Iris pigment epithelial cell (primary cell): Measurements from ENCODE around the gene KDM6B.

Experiments used
- DNase-seq: peaks from one replicate; pipeline ENCODE4 v3.0.0-alpha.2; 2011; ENCODE audit warnings: low read depth

The KDM6B gene, protein sequence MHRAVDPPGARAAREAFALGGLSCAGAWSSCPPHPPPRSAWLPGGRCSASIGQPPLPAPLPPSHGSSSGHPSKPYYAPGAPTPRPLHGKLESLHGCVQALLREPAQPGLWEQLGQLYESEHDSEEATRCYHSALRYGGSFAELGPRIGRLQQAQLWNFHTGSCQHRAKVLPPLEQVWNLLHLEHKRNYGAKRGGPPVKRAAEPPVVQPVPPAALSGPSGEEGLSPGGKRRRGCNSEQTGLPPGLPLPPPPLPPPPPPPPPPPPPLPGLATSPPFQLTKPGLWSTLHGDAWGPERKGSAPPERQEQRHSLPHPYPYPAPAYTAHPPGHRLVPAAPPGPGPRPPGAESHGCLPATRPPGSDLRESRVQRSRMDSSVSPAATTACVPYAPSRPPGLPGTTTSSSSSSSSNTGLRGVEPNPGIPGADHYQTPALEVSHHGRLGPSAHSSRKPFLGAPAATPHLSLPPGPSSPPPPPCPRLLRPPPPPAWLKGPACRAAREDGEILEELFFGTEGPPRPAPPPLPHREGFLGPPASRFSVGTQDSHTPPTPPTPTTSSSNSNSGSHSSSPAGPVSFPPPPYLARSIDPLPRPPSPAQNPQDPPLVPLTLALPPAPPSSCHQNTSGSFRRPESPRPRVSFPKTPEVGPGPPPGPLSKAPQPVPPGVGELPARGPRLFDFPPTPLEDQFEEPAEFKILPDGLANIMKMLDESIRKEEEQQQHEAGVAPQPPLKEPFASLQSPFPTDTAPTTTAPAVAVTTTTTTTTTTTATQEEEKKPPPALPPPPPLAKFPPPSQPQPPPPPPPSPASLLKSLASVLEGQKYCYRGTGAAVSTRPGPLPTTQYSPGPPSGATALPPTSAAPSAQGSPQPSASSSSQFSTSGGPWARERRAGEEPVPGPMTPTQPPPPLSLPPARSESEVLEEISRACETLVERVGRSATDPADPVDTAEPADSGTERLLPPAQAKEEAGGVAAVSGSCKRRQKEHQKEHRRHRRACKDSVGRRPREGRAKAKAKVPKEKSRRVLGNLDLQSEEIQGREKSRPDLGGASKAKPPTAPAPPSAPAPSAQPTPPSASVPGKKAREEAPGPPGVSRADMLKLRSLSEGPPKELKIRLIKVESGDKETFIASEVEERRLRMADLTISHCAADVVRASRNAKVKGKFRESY (N-terminal part only)

DNA sequence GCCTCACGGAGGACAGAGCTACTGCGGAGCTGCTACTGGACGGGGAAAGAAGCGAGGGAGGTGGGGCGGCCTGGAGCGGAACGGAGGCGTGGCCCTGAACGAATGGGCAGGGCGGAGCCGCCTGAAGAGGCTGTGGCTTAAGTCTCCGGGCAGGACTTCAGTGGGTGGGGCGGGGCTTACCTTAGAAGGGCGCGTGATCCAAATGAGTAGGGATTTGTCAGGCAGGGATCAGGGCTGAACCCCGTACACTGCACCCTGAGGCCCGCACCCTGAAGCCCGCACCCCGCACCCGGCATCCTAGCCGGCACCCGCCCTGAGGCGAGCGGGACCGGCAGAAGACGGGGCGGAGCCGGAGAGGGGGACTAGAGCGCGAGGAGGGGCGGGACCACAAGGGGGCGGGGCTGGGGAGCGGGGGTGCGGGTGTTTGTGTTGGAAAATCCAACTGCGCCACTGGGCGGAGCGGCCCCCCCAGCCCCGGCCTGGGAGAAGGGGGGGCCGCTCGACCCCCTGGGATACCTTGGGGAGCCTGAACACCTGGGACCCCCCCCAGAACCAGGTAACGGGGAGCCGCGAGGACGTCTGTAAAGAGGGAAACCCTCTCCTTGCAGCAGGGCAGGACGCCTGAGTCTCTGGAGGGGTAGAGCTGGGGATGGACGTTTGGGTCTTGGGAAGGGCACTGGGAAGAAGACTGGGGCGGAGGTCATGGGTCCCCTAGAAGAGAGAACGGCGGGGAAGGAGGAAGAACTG is at the start of gene KDM6B:
TSS of gene KDM6B (plus strand) at position 423 of the 747 bp plus-strand sequence. CDS start 11,338 bp downstream, outside the sequence.
- peak; percentile 94 for DNase-seq

DNA sequence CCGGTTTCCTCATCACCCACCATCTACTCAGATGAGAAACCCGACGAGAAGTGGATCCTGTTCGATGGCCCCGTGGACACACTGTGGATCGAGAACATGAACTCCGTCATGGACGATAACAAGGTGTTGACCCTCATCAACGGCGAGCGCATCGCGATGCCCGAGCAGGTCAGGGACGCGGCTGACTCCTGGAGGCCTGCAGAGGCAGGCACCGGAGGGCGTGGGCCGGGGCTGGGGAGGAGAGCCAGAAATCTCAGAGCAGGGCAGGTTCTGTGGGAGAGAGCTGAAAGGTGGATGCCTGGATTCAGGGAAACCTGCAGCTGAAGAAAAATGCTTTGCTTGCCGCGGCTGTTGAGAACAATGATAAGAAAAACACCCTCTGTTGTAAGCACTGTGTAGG is 47.2 kb upstream of the KDM6B start:
- DNase-seq: no peak

DNA sequence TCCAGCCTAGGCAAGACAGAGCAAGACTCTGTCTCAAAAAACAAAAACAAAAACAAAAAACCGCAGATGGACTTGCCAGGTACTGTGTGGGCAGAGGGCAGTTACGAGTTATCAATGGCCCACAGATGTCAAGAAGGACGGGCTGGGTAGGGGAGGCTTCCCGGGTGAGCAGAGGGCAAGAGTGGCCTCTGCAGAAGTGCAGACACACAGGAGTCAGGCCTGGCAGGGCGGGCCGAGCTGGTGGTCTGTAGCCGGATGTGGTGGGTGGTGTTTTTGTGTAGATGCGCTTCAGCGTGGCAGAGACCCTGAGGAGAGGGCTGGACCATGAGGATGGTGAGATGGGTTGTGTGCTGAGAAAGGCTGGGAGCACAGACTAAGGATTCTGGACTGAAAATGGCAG is 44.9 kb upstream of the KDM6B start:
- DNase-seq: no peak

DNA sequence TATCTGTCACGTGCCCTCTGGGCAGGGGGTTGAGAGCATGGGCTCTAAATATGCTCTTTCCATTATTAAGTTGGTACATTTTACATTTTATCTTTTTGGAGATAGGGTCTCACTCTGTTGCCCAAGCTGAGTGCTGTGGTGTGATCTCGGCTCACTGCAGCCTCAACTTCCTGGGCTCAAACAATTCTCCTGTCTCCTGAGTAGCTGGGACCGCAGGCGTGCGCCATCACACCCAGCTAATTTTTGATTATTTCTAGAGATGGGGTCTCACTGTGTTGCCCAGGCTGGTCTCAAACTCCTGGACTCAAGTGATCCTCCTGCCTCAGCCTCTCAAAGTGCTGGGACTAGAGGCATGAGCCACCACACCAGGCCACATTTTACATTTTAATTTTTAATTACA is 43.9 kb upstream of the KDM6B start:
- DNase-seq: no peak

DNA sequence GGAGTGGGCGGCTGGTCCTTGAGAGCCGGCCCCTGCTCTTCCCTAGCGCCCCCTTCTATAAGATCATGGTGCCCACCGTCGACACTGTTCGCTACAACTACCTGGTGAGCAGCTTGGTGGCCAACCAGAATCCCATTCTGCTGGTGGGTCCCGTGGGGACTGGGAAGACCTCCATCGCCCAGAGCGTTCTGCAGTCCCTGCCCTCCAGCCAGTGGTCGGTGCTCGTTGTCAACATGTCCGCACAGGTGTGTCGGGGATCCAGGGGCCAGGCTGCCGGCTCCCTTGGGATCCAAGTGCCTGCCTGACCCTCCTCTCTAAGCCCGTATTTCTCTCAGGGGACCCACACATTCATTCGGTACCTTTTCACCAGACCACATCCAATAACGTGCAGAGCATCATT is 41.4 kb upstream of the KDM6B start:
- no peak for DNase-seq

DNA sequence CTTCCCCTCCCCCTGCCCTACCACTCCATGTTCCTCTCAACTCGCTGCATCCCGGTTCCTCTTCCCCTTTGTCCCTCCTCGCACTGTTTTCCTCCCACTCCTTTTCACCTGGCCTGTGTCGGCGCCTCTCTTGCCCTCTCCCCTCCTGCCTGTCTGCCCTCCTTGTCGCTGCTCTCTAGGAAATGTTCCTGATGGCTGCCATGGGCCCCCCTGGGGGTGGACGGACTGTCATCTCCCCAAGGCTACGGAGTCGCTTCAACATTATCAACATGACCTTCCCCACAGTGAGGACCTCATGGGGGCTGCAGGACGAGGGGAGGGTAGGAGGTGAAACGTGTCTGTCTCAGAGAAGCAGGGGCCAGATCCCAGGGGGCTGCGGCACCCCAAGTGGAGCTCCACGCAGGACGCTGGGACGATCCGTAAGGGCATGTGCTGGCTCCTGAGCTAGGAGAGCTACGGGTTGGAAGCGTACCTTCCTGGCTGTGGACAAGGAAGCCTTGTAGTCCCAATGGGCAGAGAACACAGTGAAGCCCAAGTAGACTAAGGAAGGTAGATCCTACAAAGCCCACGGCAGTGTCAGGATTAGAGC is 39.8 kb upstream of the KDM6B start:
- DNase-seq: no peak

DNA sequence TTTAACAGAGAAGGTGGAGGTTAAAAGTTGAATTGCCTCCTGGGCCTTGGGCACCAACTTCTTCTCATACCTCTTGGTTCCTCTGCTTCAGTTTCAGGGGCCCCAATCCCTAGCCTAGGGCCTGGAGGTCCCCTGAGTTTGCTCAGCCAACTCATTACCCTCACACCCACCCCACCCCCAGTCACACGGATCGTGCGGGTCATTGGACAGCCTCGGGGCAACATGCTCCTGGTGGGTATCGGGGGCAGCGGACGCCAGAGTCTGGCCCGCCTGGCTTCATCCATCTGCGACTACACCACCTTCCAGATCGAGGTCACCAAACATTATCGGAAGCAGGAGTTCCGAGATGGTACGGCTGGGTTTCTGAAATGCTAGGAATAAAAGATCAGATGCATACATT is 36.0 kb upstream of the KDM6B start:
- no peak for DNase-seq

DNA sequence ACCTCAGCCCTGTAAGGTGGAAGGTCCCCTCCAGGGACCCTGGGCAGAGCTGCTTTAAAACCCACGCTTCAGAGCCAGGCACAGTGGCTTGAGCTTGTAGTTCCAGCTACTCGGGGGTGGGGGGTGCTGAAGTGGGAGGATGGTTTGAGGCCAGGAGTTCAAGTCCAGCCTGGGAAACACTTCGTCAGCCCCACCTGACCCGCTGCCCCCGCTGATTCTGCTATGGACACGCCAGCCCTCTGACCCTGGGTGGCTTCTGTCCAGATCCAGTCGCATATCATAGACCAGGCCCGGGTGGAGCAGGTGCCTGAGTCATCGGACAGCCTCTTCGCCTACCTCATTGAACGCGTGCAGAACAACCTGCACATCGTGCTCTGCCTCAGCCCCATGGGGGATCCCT is 35.2 kb upstream of the KDM6B start:
- DNase-seq: no peak

DNA sequence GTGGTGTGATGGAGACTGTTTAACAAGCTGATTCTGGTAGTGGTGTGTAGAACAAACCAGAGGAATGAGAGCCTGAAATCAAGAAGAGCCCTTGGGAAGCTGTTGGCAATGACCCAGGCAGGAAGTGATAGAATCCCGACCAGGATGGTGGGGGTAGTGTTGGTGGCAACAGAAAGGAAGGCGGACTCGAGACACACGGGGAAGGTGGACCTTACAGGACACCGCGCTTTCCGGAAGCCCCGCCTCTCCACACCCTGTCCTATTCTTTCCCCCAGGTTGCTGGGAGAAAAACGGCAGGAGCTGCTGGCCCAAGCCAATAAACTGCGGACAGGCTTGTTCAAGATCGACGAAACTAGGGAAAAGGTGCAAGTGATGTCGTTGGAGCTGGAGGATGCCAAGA is 30.0 kb upstream of the KDM6B start:
- no peak for DNase-seq

DNA sequence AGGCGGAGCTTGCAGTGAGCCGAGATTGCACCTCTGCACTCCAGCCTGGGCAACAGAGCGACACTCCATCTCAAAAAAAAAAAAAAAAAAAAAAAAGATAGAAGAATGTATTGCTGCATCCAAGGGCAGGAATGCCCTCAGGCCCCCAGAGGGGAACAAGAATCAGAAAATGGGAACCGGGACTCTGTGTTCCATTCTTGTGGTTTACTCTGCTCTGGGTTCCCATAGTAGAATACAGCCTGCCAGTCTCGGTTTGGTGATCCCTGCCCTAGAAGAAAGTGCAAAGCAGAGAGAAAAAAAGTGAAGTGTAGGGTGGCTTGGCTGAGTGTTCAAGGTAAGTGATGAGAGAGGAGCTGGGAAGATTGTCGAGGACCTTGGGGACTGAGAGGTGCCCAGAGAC is 27.4 kb upstream of the KDM6B start:
- DNase-seq: no peak

DNA sequence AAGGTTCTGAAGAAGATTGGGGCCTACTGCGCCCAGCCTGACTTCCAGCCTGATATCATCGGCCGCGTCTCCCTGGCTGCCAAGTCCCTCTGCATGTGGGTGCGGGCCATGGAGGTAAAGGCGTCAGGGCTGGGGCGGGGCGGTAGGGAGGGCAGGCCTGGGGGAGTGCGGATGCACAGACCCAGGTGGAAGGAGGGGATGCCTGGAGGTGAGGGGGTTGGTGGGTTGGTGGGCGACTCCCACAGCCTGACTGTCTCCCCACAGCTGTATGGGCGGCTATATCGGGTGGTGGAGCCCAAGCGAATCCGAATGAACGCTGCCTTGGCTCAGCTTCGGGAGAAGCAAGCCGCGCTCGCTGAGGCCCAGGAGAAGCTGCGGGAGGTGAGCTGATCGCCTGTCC is 26.8 kb upstream of the KDM6B start:
- DNase-seq: no peak

DNA sequence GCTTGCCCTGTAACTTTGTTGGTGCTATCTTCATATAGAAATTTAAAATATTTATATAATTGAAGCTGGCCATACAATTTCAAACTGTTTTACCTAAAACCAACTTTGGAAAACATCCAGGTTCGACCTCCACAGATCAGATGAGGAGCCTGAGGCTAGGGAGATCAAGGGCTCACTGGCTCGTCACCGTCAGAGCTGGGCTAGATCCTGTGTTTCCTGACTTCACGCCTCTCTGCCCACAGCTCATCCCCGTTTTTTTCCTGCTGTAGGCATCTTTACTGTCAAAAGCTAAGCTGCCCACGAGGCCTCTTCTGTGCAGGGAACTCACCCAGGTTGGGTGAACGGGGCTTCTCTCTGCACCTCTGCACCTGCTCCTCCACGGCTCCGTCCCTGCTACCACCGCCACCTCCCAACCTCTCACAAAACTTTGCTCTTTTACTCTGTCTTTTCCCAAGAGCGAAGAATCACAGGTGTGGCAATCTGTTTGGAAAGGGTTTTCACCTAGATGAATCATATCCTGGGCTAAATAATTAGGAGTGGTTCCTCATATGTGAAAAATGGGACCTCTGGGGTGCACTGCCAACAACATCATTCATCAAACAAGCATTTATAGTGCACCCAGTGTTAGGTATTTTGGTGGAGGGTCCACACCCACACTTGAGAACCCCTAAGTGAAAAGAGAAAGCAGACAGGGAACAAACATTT is 24.8 kb upstream of the KDM6B start:
- DNase-seq: no peak

DNA sequence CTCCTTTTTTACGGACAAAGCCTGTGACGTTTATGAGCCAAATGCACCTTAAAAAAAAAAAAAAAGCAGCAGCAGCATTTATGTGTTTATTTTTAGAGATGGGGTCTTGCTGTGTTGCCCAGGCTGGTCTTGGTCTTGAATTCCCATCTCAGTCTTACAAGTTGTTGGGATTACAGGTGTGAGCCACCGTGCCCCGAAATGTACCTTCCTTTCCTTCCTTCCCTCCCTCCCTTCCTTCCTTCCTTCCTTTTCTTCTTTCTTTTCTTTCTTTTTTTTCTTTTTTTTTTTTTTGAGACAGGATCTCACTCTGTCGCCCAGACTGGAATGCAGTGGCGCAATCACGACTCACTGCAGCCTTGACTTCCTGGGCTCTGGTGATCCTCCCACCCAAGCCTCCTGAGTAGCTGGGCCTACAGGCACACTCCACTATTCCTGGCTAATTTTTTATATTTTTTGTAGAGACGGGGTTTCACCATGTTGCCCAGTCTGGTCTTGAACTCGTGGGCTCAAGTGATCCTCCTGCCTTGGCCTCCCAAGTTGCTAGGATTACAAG is 24.1 kb upstream of the KDM6B start:
- peak; percentile 18 for DNase-seq

DNA sequence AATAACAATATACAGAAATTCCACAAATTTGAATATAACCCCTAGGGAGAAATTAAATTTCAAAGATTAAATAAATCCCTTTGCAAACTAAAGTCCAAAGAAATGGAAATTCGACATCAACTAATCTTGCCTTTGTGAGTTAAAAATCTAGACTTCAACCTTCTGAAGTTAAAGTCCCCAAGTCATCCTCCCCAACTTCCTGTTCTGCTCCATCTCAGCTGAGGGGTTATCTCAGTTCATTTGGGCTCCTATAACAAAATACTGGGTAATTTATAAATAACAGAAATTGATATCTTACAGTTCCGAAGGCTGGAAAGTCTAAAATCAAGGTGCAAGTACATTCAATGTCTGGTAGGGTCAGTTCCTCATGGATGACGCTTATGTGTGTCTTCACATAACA is 22.8 kb upstream of the KDM6B start:
- DNase-seq: no peak

DNA sequence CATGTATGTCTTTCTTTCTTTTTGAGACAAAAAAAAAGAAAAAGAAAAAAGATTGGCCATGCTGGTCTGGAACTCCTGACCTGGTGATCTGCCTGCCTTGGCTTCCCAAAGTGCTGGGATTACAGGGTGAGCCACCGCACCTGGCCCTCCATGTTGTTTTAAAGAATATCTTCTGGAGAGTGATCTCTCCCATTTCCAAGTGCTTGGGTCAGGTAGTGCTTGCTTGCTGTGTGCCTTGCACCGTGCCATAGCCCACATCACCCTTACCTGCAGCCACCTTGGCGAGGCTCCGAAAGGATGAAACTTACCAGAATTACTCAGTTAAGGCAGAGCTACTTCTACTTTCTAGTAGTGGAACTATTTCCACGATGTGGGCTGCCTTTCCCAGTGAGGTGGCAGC is 19.0 kb upstream of the KDM6B start:
- no peak for DNase-seq

DNA sequence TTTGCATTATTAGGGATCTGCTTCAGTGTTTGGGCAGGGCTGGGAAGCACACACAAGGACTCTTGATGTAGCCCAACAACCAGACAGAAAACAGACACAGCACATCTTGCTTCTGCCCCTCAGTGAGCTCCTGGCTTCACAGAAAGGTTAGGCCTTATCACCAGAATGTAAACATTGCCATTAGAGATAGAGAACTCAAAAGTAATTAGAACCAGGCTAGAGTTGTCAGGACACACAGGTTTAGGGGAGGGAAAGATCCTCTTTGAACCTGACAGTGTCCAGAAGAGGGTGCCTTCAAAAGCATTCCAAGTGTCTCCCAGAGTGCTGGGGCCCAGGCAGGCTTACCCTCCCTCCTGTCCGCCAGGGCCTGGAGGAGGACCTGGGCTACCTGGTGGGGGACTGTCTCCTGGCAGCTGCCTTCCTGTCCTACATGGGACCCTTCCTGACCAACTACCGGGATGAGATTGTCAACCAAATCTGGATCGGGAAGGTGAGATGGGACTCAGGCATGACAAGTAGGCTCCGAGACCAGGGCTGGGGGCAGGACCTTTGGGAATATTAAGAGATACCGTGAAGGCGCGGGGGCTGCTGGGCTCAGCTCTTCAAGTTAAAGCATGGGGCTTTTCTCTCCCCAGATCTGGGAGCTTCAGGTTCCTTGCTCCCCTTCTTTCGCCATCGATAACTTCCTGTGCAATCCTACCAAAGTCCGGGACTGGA is 16.9 kb upstream of the KDM6B start:
- no peak for DNase-seq

DNA sequence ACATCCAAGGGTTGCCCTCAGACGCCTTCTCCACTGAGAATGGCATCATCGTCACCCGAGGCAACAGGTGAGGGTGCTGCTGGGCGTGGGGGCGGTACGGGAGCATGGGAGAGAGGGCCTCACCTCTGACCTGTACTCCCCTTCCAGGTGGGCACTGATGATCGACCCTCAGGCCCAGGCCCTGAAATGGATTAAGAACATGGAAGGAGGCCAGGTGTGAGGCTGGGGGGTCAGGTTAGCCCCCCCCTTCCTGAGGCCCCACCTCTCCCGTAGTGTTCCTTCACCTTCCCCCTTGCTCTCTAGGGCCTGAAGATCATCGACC is 16.4 kb upstream of the KDM6B start:
- no peak for DNase-seq

DNA sequence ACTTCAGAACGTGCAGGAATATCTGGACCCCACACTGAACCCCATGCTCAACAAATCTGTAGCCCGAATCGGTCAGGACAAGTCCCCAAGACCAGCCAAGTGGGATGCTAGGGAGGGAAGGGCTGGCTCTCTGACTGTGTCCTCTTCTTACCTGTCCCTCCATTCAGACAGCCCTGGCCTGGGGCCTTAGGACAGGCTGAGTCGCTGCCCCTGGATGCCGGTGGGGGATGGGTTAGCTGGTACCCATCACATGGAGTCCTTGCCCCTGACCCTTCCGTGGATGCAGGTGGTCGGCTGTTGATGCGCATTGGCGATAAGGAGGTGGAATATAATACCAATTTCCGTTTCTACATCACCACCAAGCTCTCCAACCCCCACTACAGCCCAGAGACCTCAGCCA is 16.0 kb upstream of the KDM6B start:
- no peak for DNase-seq

DNA sequence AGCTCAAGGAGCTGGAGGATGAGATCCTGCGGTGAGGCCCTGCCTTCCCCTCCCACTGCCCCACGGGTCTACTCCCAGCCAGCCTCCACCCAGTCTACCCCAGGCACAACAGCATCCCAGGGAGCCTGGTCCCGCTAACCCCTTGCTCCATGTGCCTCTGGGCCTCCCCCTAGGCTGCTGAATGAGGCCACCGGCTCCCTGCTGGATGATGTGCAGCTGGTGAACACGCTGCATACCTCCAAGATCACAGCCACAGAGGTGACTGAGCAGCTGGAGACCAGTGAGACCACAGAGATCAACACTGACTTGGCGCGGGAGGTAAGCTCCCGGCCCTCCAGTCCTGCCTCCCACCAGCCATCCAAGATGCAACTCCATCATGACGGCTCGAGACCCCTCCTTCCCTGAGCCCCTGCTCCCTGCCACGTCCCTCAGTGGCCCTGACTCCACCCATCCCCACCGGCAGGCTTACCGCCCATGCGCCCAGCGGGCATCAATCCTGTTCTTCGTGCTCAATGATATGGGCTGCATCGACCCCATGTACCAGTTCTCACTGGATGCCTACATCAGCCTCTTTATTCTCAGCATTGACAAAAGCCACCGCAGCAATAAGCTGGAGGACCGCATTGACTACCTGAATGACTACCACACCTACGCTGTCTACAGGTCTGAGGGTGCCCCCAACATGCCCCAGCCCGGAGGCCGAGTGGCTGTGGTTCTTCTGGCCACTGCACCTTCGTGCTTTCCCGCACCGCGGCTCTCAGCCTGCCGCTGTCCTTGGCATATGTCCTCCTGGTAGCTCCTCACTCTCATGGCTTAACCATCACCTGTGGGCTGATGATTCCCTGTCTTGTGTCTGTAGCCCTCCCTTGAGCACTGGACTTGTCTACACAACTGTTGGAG is 15.0 kb upstream of the KDM6B start:
- no peak for DNase-seq
